HG02571 (cell line): ENCODE results near the gene COA8.

Source experiments
- ATAC-seq: cut with Tn5 transposase; IDR thresholded peaks from one replicate; pipeline ENCODE4 v1.9.1; 2021; ENCODE audit warnings: mild to moderate bottlenecking, moderate library complexity; ENCODE audit not compliant: unreplicated experiment

COA8 gene

DNA sequence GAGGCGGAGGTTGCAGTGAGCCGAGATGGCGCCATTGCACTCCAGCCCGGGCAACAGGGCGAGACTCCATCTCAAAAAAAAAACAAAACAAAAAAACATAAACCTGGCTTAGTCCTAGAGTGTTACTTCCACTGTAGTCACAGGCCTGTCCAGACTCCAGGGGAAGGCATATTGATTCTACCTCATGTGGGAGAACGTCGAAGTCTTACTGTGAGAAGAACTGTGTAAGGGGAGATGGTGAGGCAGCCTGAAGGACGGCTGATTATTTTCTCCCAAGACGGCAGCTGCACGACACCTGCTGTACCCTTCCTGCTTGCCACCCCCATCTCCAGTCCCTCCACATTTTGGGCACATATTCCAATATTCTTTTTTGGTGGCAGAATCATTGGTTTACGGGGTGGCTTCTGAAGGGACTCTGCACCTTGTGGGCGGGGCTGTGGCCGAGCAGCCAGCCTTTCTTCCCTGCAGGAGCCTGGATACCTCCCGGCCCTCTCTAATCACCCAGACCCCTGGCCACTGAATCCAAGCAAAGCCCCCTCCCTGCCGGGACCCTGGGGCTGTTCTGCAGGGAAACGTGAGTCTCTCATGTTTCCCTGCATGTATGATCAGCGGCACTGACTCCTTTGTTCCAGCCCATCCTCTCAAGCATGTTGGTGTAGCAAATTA is 54.0 kb downstream of the COA8 start:
- no peak for ATAC-seq

DNA sequence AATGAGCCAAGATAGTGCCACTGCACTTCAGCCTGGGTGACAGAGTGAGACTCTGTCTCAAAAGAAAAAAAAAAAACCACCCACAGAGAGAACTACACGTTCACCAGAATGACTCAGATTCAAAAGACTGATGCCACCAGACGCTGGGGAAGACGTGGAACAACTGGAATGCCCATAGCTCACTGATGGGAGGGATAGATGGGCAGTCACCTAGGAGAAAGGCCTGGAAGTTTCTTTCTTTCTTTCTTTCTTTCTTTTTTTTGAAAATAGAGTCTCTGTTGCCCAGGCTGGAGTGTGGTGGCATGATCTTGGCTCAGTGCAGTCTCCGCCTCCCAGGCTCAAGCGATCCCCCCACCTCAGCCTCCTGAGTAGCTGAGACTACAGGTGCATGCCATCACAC is 56.3 kb downstream of the COA8 start:
- no peak for ATAC-seq

DNA sequence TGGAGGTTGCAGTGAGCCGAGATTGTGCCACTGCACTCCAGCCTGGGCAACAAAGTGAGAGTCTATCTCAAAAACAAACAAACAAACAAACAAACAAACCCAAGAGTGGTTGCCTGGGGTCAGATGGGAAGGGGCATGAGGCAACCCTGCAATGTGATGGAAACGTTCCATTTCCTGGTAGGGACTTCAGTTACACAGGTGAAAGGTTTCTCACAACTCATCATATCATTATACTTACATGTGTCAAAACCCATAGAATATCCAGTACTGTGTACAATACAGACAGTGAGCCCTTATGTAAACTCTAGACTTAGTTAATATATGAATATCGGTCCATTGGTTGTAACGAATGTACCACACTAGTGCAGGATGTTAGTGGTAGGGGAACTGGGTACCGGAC is 59.1 kb downstream of the COA8 start:
- ATAC-seq, result no peak

DNA sequence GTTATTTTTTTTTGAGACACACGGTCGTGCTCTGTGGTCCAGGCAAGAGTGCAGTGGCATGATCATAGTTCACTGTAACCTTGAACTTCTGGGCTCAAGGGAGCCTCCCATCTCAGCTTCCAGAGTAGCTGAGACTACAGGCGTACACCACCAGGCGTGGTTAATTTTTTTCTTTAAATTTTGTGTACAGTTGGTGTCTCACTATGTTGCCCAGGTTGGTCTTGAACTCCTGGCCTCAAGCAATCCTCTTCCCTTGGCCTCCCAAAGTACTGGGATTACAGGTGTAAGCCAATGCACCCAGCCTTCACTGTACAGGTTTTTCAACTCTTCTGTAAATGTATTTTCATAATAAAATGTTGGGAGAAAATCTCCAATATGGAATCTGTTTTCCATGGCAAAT is 60.5 kb downstream of the COA8 start:
- ATAC-seq, result no peak

DNA sequence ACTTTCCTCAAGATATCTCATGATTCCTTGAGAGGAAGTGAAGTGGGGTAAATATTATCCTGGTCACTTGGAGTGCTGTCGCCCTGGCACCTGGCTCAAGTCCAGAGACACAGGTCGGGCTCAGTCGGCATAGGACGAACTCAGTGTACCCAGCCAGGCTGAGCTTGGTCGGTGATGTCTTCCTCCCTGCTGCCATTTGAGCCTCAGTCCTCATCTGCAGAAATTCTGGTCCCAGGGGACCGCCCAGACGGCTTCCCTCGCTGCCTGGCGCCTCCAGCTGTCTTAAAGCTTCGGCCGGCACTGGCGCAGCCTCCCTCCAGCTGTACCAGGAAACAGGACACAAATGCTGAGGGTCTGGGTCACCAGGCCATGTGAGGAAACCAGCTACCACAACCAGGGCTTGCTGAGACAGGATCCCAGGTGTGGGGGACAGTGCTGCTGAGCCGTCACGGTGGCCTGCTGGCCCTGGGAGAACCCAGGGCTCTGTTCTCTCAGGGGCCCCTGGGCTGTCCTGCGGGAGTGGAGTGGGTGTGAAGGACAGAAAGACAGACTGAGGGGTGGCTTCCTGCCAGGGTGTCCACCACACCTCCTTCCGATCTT is 61.2 kb downstream of the COA8 start:
- ATAC-seq, result no peak

DNA sequence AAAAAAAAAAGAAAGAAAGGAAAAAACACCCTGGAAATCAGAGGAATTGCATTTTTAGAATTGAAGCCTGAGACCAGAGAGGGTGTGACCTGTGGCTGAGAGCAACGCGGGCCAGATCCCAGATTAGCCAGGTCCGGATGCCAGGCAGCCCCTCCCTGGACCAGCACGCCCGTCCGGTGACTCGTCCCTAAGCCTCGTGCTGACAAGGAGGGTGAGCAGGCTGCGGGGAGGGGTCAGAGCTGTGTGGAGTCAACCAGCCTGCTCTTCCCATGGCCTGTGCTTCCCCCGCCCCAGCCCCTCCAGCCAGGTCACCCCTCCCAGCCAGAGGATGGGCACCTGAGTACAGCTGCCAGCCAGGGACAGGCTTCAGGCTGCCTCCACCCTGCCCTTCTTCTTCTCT is 62.1 kb downstream of the COA8 start:
- no peak for ATAC-seq

DNA sequence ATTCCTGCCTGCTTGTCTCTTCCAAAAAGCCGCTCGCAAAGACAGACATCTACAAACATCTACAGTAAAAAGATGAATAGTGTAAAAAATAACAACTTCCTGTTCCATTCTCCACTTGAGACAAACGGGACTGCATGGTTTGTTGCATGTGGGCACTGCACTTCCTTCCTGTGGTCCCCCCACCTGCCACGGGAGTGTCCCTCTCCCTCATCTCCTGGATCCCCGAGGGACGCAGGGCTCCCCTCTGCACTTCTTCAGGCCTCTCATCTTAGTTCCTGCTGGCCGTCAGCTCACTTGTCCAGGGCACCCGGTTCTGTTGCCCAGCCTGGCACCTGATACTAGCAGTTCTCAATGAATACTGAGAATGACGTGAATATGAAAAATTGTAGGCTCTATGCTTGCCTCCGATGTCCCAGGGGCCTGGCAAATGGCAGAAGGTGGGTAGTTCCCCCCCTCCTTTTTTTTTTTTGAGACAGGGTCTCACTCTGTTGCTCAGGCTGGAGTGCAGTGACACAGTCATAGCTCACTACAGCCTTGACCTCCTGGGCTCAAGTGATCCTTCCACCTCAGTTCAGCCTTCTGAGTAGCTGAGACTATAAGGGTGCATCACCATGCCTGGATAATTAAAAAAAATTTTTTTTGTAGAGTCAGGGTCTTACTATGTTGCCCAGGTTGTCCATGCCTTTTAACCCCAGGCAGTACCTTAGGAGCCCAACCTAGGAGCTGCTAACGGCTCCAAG is 62.8 kb downstream of the COA8 start:
- ATAC-seq, result no peak

DNA sequence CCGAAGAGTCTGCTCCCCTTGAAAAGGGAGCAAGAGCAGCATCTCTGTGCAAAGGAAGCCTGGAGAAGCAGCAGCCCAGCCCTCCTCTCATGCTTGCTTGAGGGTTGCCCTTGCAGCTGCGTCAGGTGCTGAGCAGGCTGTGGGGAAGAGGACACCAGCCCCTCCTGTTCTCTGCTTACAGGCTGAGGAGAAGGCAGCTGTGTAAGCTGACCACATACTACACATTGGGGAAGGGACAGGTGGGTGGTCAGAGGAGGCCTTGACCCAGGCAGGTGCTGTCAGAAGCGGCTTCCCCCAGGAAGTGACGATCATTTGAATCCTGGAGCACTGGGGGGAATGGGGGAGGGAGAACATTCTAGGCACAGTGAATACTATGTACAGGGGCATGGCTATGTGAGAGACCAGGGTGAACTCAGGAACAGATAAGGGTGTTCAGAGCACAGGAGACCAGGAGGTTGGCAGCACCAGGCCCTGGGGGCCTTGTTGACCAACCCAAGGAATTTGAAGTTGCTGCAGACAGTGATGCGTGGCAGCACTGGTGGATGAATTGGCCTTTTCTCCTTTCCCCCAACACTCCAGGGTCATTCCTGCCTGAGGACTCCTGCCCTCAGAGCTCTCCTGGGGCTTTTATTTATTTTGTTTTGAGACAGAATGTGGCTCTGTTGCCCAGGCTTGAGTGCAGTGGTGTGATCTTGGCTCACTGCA is 63.5 kb downstream of the COA8 start:
- ATAC-seq, result no peak

DNA sequence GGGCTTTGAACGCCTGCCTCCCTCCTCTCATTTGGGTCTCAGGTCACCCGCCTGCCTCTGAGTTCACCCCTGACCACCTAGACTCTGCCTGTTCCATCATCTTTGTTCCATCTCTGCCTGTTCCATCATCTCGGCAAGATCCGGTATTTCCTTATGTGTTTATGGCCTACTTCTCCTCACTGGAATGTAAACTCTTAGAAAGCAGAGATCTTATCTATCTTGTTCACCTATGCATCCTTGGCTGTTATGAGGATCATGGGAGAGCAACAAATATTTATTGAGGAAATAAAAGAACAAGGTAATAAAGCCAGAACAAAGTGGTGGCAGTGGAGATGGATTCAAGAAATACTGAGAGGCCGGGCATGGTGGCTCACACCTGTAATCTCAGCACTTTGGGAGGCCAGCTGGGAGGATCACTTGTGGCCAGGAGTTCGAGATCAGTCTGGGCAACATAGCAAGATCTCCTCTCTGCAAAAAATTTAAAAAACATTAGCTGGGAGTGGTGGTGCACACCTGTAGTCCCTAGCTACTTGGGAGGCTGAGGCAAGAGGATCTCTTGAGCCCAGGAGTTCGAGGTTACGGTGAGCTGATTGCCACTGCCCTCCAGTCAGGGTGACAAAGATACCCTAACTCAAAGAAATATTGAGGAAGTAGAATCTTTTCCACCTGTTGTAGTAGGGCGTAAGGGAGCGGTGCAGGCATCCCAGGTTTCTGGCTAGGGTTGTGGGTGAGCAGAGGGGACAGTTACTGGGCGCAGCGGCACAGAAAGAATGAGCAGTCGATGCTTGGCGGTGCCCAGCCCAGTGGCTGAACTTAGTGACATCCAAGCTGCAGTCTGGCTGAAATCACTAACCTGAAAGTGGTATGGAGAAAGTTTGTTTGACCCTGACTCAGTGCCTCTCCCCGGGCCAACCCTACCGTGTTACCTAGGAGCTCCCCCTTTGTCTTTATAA is 64.6 kb downstream of the COA8 start:
- no peak for ATAC-seq

DNA sequence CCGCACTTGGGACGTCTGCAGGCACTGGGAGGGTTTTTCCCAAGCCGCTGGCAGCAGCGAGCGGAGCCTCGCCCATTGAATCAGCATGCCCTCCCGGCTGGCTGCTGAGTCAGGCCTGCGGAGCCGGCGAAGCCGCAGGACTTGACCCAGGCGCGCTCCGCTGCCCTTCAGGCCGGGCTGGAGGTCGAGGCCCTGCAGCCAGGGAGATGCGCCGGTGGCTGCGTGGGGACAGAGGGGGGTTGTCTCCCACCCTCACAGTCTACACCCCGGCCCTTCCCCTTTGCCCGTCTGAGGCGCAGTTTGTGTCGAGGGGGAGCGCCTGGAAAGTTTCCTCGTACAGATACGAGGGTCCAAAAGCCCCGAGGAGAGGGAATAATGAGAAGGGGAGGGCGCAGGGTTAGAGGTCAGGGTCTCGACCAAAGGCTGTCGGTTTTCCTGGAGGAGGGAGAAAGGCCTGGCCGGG is 65.5 kb downstream of the COA8 start:
- no peak for ATAC-seq

DNA sequence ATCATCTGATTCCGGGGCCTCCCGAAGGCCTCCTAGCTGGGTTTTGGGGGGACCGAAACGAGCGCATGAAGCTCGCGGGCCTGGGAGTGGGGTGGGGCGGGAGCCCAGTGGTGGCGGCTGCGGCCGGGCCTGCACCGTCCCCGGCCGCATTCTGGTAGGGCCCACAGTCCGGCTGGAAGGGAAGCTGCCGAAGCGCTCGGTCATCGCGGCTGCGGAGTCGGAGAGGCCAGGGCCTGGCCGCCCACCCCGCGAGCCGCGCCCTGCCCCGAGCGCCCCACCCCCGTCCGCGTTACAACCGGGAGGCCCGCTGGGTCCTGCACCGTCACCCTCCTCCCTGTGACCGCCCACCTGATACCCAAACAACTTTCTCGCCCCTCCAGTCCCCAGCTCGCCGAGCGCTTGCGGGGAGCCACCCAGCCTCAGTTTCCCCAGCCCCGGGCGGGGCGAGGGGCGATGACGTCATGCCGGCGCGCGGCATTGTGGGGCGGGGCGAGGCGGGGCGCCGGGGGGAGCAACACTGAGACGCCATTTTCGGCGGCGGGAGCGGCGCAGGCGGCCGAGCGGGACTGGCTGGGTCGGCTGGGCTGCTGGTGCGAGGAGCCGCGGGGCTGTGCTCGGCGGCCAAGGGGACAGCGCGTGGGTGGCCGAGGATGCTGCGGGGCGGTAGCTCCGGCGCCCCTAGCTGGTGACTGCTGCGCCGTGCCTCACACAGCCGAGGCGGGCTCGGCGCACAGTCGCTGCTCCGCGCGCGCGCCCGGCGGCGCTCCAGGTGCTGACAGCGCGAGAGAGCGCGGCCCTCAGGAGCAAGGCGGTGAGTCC is 66.1 kb downstream of the COA8 start, which contains the start of gene KLC1:
Gene KLC1 (plus strand): TSS at position 528 of the 819 bp plus-strand sequence. CDS start 25,354 bp downstream, outside the sequence.
- peak; percentile 59 for ATAC-seq

DNA sequence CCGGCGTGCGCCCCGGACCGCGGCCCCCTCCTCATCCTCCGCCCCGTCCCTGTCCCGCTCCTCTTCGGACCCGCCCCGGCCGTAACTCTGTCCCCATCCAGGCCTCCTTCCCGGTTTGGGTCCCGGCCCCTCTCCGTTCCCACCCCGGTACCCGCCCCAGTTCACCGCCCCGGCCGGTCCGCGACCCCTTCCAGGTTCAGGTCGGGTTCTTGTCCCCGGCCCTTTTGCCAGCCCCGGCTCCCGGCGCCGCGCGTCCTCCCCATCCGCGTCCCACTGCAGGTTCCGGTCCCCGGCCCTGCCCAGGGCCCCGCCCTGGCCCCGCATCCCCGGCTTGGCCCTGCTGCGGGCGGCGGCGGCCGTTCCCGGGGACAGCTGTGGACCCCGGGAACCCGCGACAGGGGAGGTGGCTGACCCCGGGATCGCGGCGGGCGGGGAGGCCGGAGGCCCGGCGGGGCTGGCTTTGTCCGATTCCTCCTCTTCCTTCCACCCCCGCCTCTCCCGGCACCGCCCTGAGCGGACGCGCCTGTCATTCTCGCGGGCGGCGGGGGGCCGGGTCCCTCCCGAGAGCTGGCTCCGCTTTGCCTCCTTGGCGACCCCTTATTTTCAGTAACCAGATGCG is 66.9 kb downstream of the COA8 start:
- peak; percentile 31 for ATAC-seq

DNA sequence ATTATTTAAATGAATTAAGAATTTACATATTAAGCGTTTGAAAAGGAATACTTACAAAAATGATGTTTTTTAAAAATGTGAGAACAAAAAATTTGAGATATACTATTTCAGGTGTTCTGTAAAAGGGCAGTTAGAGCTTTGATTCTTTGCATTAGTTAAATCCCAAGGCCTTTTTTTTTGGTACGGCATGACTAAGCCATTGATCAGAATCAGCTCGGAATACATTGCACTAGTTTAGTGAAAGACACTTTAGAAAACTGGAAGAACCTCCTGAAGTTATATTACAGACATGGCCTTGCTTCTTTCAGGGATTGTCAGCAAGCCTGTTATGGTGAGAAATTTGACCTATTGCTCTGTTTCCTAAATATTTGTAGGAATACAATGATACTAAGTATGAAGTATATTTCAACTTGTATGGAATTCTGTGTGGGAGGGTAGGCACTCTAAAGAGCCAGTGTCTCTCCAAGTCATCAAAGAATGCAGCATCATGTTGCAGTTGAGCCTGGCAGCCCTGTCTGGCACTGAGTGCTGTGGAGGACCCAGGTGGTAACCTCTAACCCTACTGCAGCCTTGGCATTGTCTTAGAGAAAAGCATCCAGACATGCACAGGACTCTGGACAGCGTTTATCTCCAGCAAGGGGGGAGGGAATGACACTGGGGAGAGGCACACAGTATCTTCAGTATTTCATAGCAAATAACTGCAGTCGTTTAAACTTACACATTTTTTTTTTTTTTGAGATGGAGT is 67.8 kb downstream of the COA8 start:
- no peak for ATAC-seq

DNA sequence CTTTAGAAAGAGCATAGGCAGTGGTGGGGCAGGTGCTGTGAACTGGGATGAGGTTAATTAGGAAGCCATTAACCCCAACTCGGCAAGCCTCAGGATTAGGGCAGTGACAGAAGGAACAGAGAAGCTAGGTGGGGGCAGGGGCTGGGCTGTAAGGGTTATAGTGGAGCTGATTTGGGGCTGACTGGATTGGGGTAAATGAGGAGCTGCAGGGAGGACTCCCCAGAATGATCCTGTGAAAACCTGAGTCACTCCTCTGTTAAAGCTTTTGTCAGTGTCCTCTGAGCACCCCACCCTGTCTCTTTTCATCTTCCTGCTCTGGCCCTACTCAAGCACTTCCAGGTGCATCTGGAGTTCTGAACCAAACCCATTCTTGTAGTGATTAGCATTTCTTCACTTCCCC is 70.6 kb downstream of the COA8 start:
- no peak for ATAC-seq

DNA sequence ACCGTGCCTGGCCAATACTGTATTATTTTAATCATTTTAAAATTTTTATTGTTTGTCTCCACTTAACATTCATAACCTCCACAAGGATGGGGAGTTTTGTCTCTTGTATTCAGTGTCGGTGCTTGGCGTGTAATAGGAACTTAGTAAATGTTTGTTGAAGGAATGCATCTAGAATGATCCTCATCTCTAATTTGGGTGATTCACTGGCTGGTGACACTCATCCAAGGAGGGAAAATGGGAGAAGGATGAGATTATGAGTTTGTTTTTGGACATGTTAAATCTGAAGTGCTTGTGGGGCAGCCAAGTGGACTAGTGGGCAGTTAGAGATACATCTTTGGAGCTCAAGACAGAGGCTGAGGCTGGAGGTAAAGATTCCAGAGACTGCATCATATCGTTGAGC is 71.4 kb downstream of the COA8 start:
- no peak for ATAC-seq

DNA sequence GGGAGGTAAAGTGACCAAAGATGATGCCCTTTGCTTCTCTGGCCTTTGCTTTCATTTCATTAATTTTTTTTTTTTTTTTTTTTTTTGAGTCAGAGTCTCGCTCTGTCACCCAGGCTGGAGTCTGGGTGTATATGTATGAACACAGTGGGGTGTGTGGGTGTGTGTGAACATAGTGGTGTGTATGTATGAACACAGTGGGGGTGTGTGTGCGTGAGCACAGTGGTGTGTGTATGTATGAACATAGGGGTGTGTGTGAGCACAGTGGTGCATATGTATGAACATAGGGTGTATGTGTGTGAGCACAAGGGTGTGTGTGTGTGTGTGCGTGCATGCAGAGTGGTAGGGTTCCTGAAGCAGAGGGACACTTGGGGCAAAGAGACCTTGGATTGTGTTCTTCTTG is 75.8 kb downstream of the COA8 start:
- no peak for ATAC-seq
